IMR-90 (cell line): ENCODE results near the gene OPN5.

Source experiments
- BHLHE40 ChIP-seq: fragments of 150-350 bp; IDR thresholded peaks from 2 replicates; pipeline ENCODE4 v1.6.1; 2016; ENCODE audit warnings: mild to moderate bottlenecking, low read depth, low read length
- CTCF ChIP-seq: conservative IDR thresholded peaks from 2 replicates; pipeline ENCODE4 v1.5.1; 2012; ENCODE audit warnings: mild to moderate bottlenecking, low read depth, low read length, improper control_type of control experiment
- MXI1 ChIP-seq: IDR thresholded peaks from 2 replicates; pipeline ENCODE4 v1.6.1; 2012; ENCODE audit warnings: low read depth, mild to moderate bottlenecking, low read length, moderate library complexity, borderline replicate concordance
- POLR2A ChIP-seq: IDR thresholded peaks from 2 replicates; pipeline ENCODE4 v1.6.1; 2012; ENCODE audit warnings: mild to moderate bottlenecking, low read depth, low read length
- RFX5 ChIP-seq: IDR thresholded peaks from 2 replicates; pipeline ENCODE4 v1.8.0; 2012; ENCODE audit warnings: low read depth, mild to moderate bottlenecking, low read length, moderate library complexity
- SMC3 ChIP-seq: fragments of 150-350 bp; IDR thresholded peaks from 2 replicates; pipeline ENCODE4 v1.6.1; 2016; ENCODE audit warnings: low read depth, mild to moderate bottlenecking, antibody characterized with exemption, low read length, moderate library complexity

- no peak for TF ChIP-seq CTCF
- no peak for TF ChIP-seq POLR2A
- no peak for TF ChIP-seq SMC3
- TF ChIP-seq MXI1, result no peak
- TF ChIP-seq BHLHE40, result no peak
- TF ChIP-seq RFX5, result no peak
Observed at GRCh38 chr6:47762502-47762901, 19.3 kb upstream of the OPN5 start.
